ENCODE data around the gene THSD7B.

DNA sequence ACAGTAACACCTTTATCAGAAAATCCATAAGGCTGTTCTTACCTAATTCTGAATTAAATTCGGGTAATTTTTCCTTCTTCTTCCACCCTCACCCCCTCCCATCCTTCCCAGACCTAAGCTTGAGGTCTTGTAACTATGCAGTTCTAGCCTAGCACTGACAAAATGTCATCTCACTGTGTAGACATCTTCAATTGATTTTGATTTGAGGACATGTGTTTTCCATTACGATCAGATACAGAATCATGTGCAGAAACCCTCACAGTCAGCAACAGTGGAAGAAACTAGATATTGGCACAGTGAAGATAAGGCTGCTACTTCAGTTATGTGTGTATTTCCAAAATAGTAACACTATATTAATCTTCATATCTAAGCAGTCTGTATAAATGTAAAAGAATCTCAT, 244.6 kb downstream of the THSD7B start:
- TF ChIP-seq RAD21 (IDR thresholded peaks at IDR 0.05; ENCODE audit: low read depth) (no peak), EGR1 (IDR thresholded peaks at IDR 0.05) (no peak)
